GM18511 (cell line): Measurements from ENCODE around the gene SAPCD2.
"Not testable (repeated sequence)": the region's sequence is repeated elsewhere in the genome, so short reads cannot be mapped to it uniquely, and the experiment has no call there.

Experiments
- ATAC-seq: cut with Tn5 transposase; IDR thresholded peaks from one replicate; pipeline ENCODE4 v1.9.1; 2021; ENCODE audit warnings: mild to moderate bottlenecking, moderate library complexity; ENCODE audit not compliant: unreplicated experiment

The SAPCD2 gene

GRCh38 chr9:137066096-137066861 is 4.1 kb downstream of the SAPCD2 start:
- no peak for ATAC-seq

GRCh38 chr9:137065336-137065967 is 4.9 kb downstream of the SAPCD2 start:
- no peak for ATAC-seq

GRCh38 chr9:137064880-137065164 is 5.5 kb downstream of the SAPCD2 start:
- ATAC-seq: no peak

- no peak for ATAC-seq
Measured at GRCh38 chr9:137064027-137064879, 6.1 kb downstream of the SAPCD2 start.

GRCh38 chr9:137063311-137064026 is 6.9 kb downstream of the SAPCD2 start:
- no peak for ATAC-seq

DNA sequence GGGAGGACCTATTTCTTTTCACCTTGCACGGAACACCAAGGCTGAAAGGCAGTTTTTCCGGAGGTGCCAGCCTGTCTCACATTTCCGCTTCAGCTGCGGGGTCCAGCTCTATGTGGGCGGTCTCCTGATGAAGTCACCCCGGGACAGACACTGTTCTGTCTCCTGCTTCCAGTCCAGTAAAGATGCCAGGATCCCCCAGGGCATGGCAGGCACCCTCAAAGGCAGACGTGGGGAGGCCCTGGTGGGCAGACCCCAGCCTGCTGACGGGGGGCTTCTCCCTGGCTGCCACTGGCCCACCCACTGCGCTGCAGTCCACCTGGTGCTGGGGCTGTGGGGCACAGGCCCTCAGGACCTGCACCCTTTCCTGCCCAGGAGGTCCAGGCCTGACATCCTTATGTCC is 7.6 kb downstream of the SAPCD2 start:
- ATAC-seq: not testable (repeated sequence)

GRCh38 chr9:137062384-137062783 is 8.0 kb downstream of the SAPCD2 start:
- ATAC-seq: no peak

- no peak for ATAC-seq
Measured at GRCh38 chr9:137058521-137059234, 11.7 kb downstream of the SAPCD2 start.

GRCh38 chr9:137057545-137057944 is 12.8 kb downstream of the SAPCD2 start:
- no peak for ATAC-seq

- no peak for ATAC-seq
Measured at GRCh38 chr9:137056739-137057415, 13.5 kb downstream of the SAPCD2 start.

GRCh38 chr9:137055385-137056364 is 14.7 kb downstream of the SAPCD2 start:
- no peak for ATAC-seq

GRCh38 chr9:137054932-137055384 is 15.4 kb downstream of the SAPCD2 start:
- no peak for ATAC-seq

DNA sequence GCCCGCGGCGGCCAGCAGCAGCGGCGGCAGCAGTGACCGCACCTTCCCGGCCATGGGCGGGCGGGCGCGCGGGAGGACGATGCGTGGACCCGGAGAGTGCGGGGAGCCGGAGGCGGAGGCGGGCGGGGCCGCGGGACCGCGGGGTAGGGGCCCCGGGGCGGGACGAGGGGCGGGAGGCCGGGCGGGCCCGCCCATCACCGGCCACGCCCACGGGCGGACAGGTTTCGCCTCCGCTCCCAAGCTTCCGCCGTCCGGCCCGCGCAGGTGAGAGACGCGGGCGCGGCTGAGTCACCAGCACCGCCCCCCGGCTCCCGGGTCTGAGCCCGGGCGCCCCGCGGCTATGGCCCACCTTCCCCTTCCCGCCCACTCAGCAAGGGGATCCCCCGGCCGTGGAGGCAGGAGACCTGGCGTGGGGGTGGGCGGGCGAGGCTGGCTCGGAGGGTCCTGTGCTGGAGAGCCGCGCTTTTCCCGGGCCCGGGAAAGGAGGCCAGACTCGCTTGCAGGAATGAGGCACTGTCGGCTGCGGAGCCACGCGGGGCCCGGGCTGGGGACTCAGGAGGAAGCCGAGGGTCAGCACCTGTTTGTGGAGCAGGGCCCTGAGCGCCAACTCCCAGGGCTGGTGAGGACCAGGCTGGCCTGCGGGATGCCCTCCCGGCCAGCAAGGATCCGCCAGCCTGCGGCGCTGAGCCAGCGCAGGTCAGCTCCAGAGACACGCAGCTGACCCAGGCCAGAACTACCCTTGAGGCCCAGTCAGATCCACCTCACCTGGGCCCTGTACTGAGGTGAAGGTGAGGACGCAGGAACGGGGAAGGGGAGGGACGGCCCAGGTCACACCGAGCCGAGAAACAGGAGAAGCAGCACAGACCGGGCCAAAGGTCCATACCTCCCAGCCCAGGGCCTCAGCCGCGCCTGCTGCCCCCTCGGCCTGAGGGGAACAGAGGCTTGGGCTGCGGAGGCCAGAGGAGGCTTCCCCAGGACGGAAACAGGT is 16.1 kb downstream of the SAPCD2 start, which contains the start of gene ENTPD2:
TSS of gene ENTPD2 (minus strand) at position 118 of the 988 bp plus-strand sequence. CDS start at position 54, 64 bp downstream.
- no peak for ATAC-seq

DNA sequence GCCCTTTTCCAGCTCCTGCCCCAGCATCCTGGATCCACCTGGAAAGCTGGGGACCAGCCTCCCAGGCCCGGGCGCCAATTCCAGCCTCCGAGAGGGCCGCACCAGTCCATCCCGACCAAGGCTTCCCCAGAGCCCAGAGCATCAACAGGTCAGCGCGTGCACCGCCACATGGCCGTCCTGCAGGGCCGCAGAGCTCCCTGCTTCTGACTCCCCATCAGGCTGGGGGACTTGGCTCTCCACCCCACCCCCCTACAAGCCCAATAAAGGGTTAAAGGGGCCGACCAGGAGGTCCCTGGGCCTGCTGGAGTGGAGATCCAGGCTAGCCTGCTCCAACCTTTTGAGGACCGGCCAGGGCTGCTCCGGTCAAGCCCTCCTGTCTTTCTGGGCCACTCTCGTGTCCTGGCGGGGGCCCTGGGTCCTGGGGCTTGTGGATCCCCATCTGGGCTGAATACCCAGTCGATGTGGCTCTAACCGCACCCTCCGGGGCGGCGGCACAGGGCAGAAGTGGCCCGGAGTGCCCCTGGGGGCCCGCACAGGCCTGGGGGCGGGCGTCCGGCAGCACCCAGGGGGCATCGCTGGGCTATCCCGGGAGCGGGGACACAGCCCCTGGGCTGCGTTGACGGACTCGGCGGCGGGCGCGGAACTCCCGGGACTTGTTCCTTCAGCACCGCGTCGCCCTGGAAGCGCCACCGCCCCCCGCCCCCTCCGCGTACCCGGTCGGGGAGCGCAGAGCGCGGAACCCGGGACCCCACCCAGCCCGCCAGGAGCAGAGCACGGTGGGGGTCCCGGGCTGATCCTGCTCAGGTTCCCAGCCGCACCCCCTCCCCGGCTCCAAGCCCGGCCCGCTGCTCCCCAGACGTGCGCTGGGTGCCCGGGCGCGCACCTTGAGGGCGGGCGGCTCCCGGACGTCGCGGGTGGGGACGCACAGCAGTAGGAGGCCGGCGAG is 17.1 kb downstream of the SAPCD2 start:
- ATAC-seq: no peak

DNA sequence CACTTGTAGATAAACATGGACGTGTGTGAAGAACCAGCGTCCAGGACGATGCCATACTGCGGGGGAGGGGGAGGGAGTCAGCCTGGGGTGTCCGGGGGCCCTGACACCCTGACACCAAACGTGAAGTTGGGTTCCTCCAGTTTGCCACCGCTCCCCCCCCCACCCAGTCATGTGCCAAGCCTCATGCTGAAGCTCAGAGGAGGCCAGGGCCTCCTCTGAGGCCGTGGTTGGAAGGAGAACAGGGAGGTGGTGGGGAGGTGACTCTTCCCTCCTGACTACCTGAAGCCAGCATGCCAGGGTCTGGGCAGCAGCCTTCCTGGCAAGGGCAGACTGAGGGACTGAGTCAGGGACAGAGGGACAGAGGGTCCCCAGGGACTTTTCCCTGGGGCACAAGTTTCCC is 18.1 kb downstream of the SAPCD2 start:
- no peak for ATAC-seq

- no peak for ATAC-seq
Measured at GRCh38 chr9:137051145-137051724, 19.1 kb downstream of the SAPCD2 start.
